Fibroblast of skin of back (primary cell): ENCODE results near the gene JUNB.

Experiments
- DNase-seq: peaks from one replicate; pipeline ENCODE4 v3.0.0-alpha.2; 2013

JUNB gene

GRCh38 chr19:12774588-12775555 is 16.4 kb upstream of the JUNB start, which contains the start of gene HOOK2:
Gene HOOK2 (minus strand): TSS chr19:12775552. CDS start chr19:12775449, 103 bp downstream.
- no peak for DNase-seq

GRCh38 chr19:12777217-12778016 is 13.9 kb upstream of the JUNB start:
- peak; percentile 81 for DNase-seq

- DNase-seq: peak; percentile 84
Measured at GRCh38 chr19:12778017-12778904, 13.0 kb upstream of the JUNB start.

- DNase-seq: no peak
Measured at GRCh38 chr19:12778905-12779161, 12.5 kb upstream of the JUNB start.

- DNase-seq: peak; percentile 91
Measured at GRCh38 chr19:12779162-12779993, 11.9 kb upstream of the JUNB start.

- DNase-seq: no peak
Measured at GRCh38 chr19:12782174-12782423, 9.2 kb upstream of the JUNB start.

GRCh38 chr19:12782424-12783290 is 8.6 kb upstream of the JUNB start:
- peak; percentile 91 for DNase-seq

GRCh38 chr19:12783291-12783848 is 7.9 kb upstream of the JUNB start:
- DNase-seq: peak; percentile 73

GRCh38 chr19:12783849-12784393 is 7.4 kb upstream of the JUNB start:
- peak; percentile 70 for DNase-seq

GRCh38 chr19:12784394-12784870 is 6.9 kb upstream of the JUNB start:
- DNase-seq: peak; percentile 50

- no peak for DNase-seq
Measured at GRCh38 chr19:12784871-12785430, 6.3 kb upstream of the JUNB start.

GRCh38 chr19:12785431-12786031 is 5.8 kb upstream of the JUNB start:
- no peak for DNase-seq

- no peak for DNase-seq
Measured at GRCh38 chr19:12786141-12786870, 5.0 kb upstream of the JUNB start.

GRCh38 chr19:12786952-12787351 is 4.3 kb upstream of the JUNB start:
- no peak for DNase-seq

GRCh38 chr19:12787458-12787857 is 3.8 kb upstream of the JUNB start:
- DNase-seq: no peak

- DNase-seq: no peak
Measured at GRCh38 chr19:12788042-12788681, 3.1 kb upstream of the JUNB start.

- DNase-seq: peak; percentile 77
Measured at GRCh38 chr19:12788682-12789097, 2.6 kb upstream of the JUNB start.
